IMR-90 (cell line): ENCODE data around the gene SORD. TPM values are rescaled to one million over a fixed set of nuclear protein-coding genes. Genes with fewer than 3 reads are reported as not detected.

Experiments
- ATAC-seq: fragments of 200-7000 bp; cut with Tn5 transposase; 2 replicates; pipeline ENCODE4 v1.9.1; 2020; ENCODE audit warnings: low read depth, mild to moderate bottlenecking, moderate library complexity
- BruUV-seq: library from RNA; stranded (reverse); fragments of 400-500 nt; replicated peaks from 2 replicates; lab custom pipeline; 2021; lab: Mats Ljungman, UMichigan
- CTCF ChIA-PET: fragments of 300-600 bp; formaldehyde crosslinking; extraction: SDS; loops from one replicate; lab custom pipeline; 2021; ENCODE audit warnings: antibody characterized with exemption; lab: Yijun Ruan, JAX
- POLR2A ChIA-PET: fragments of 300-600 bp; sonication (Branson Sonifier 250); formaldehyde crosslinking; loops from one replicate; lab custom pipeline; 2022; ENCODE audit warnings: antibody characterized with exemption; ENCODE audit not compliant: unreplicated experiment; lab: Charles Lee
- DNase-seq: peaks from one replicate; pipeline ENCODE4 v3.0.0; 2013
- H2AFZ ChIP-seq: replicated peaks from 2 replicates; pipeline ENCODE3; 2013; ENCODE audit warnings: low read length, mild to moderate bottlenecking; ENCODE audit not compliant: poor library complexity
- H2AK5ac ChIP-seq: 2 replicates; pipeline ENCODE4 v1.6.1; 2013; ENCODE audit warnings: low read depth, low read length, inconsistent platforms
- H2AK9ac ChIP-seq: replicated peaks from 2 replicates; pipeline ENCODE3; 2013; ENCODE audit warnings: mild to moderate bottlenecking, low read depth, low read length, moderate library complexity; ENCODE audit not compliant: poor library complexity
- H2BK120ac ChIP-seq: 2 replicates; pipeline ENCODE4 v1.6.1; 2013; ENCODE audit warnings: low read depth, low read length, inconsistent platforms
- H2BK15ac ChIP-seq: 3 replicates; pipeline ENCODE4 v1.6.1; 2013; ENCODE audit warnings: low read depth, low read length, inconsistent platforms
- H2BK20ac ChIP-seq: 2 replicates; pipeline ENCODE4 v1.6.1; 2013; ENCODE audit warnings: low read depth, mild to moderate bottlenecking, inconsistent platforms, low read length, moderate library complexity
- H2BK5ac ChIP-seq: 2 replicates; pipeline ENCODE4 v1.6.1; 2013; ENCODE audit warnings: mild to moderate bottlenecking, low read depth, low read length, inconsistent platforms; ENCODE audit not compliant: poor library complexity, severe bottlenecking
- H3K14ac ChIP-seq: replicated peaks from 2 replicates; pipeline ENCODE4 v1.6.1; 2013; ENCODE audit warnings: low read depth, low read length, inconsistent platforms
- H3K18ac ChIP-seq: 2 replicates; pipeline ENCODE4 v1.6.1; 2013; ENCODE audit warnings: low read depth, low read length, control low read depth
- H3K23ac ChIP-seq: 2 replicates; pipeline ENCODE4 v1.6.1; 2013; ENCODE audit warnings: low read depth, low read length, inconsistent platforms
- H3K27ac ChIP-seq: 2 replicates; pipeline ENCODE4 v1.5.1; 2013; ENCODE audit warnings: mild to moderate bottlenecking, control low read depth, low read length; ENCODE audit not compliant: insufficient read depth
- H3K27me3 ChIP-seq: 2 replicates; pipeline ENCODE4 v1.6.1; 2013; ENCODE audit warnings: low read length; ENCODE audit not compliant: control insufficient read depth, insufficient read depth
- H3K36me3 ChIP-seq: 2 replicates; pipeline ENCODE4 v1.6.1; 2013; ENCODE audit warnings: low read length, mixed read lengths; ENCODE audit not compliant: control insufficient read depth, insufficient read depth
- H3K4ac ChIP-seq: 2 replicates; pipeline ENCODE4 v1.6.1; 2013; ENCODE audit warnings: low read depth, low read length, inconsistent platforms
- H3K4me1 ChIP-seq: 2 replicates; pipeline ENCODE4 v1.6.1; 2013; ENCODE audit warnings: low read length, mixed read lengths; ENCODE audit not compliant: control insufficient read depth, insufficient read depth
- H3K4me2 ChIP-seq: 2 replicates; pipeline ENCODE4 v1.6.1; 2013; ENCODE audit warnings: low read depth, mild to moderate bottlenecking, control low read depth, low read length, moderate library complexity
- H3K4me3 ChIP-seq: 2 replicates; pipeline ENCODE4 v1.5.1; 2013; ENCODE audit warnings: low read depth, mild to moderate bottlenecking, control low read depth, low read length, moderate library complexity; ENCODE audit not compliant: insufficient read depth
- H3K56ac ChIP-seq: 2 replicates; pipeline ENCODE4 v1.6.1; 2013; ENCODE audit warnings: low read length, inconsistent platforms; ENCODE audit not compliant: insufficient read depth; ENCODE audit errors: extremely low read depth
- H3K79me1 ChIP-seq, 2 experiments: 2 replicates each; pipeline ENCODE4 v1.6.1; 2013; ENCODE audit warnings: low read length in 2 of 2, inconsistent platforms in 1 of 2, low read depth in 1 of 2
- H3K9ac ChIP-seq: 2 replicates; pipeline ENCODE4 v1.6.1; 2013; ENCODE audit warnings: low read depth, low read length, control low read depth
- H3K9me1 ChIP-seq: 2 replicates; pipeline ENCODE4 v1.6.1; 2013; ENCODE audit warnings: low read length, inconsistent platforms; ENCODE audit not compliant: insufficient read depth
- H3K9me3 ChIP-seq: 2 replicates; pipeline ENCODE4 v1.6.1; 2013; ENCODE audit warnings: low read length; ENCODE audit not compliant: control insufficient read depth, insufficient read depth
- H4K20me1 ChIP-seq: 2 replicates; pipeline ENCODE4 v1.6.1; 2013; ENCODE audit warnings: low read length, inconsistent platforms; ENCODE audit not compliant: insufficient read depth
- H4K5ac ChIP-seq: 2 replicates; pipeline ENCODE4 v1.6.1; 2013; ENCODE audit warnings: mild to moderate bottlenecking, low read depth, low read length, control low read depth
- H4K8ac ChIP-seq, 2 experiments: 2 replicates each; pipeline ENCODE4 v1.6.1; 2013; ENCODE audit warnings: low read depth in 2 of 2, low read length in 2 of 2, control low read depth in 1 of 2, inconsistent platforms in 1 of 2
- H4K91ac ChIP-seq: 2 replicates; pipeline ENCODE4 v1.6.1; 2013; ENCODE audit warnings: low read depth, low read length, inconsistent platforms; ENCODE audit not compliant: insufficient read depth
- FOS ChIP-seq: fragments of 150-350 bp; IDR thresholded peaks from 2 replicates; pipeline ENCODE4 v1.6.1; 2016; ENCODE audit warnings: low read depth, low read length
- MAFK ChIP-seq: IDR thresholded peaks from 2 replicates; pipeline ENCODE4 v1.6.1; 2012; ENCODE audit warnings: low read depth, low read length, improper control_type of control experiment
- NFE2L2 ChIP-seq: fragments of 150-350 bp; IDR thresholded peaks from 2 replicates; pipeline ENCODE4 v1.6.1; 2016; ENCODE audit warnings: low read depth, mild to moderate bottlenecking, low read length
- RAD21 ChIP-seq: IDR thresholded peaks from 2 replicates; pipeline ENCODE4 v1.6.1; 2012; ENCODE audit warnings: low read length, improper control_type of control experiment
- SMC3 ChIP-seq: fragments of 150-350 bp; IDR thresholded peaks from 2 replicates; pipeline ENCODE4 v1.6.1; 2016; ENCODE audit warnings: low read depth, mild to moderate bottlenecking, antibody characterized with exemption, low read length, moderate library complexity
- WGBS, 2 experiments: methylation state at CpG; one replicate each; pipeline versions ENCODE4 v1.1.5 to v1.1.7; 2013; ENCODE audit warnings: missing lambda C conversion rate in 2 of 2; ENCODE audit not compliant: insufficient read length in 1 of 2; ENCODE audit errors: extremely low coverage in 2 of 2; 5-methylcytosine and 5-hydroxymethylcytosine counted together
- dilution Hi-C: fragments of 300-500 bp; cut with HindIII; formaldehyde crosslinking; loops from one replicate; pipeline ENCODE4 v1.14.3; 2018; ENCODE audit warnings: low sequenced_read_pairs; ENCODE audit not compliant: unreplicated experiment
- in situ Hi-C: fragments of 300-500 bp; cut with MboI; formaldehyde crosslinking; loops from 3 replicates; pipeline ENCODE4 v1.14.3; 2019; ENCODE audit warnings: low sequenced_read_pairs, inconsistent platforms, mixed read lengths
- intact Hi-C: fragments of 100-400 bp; cut with micrococcal nuclease; formaldehyde crosslinking; loops from 2 replicates; pipeline ENCODE4 v1.10.0; 2022
- polyA plus RNA-seq, 3 experiments: library from polyadenylated mRNA; depleted of rRNA; stranded (reverse); fragments of >200 nt; gene quantifications; 2 replicates each; pipeline ENCODE4 v1.2.3, GENCODE V29; 2012; ENCODE audit warnings: low replicate concordance in 1 of 3
- total RNA-seq: library from RNA; depleted of rRNA; stranded (reverse); fragments of >200 nt; gene quantifications from 2 replicates; pipeline ENCODE4 v1.2.3, GENCODE V29; 2012
- TF ChIP-seq, protein P1 (sequence below): fragments of 150-350 bp; IDR thresholded peaks from 2 replicates; pipeline ENCODE4 v1.6.1; 2017; ENCODE audit warnings: mild to moderate bottlenecking, antibody characterized with exemption, low read length, low read depth
- TF ChIP-seq, protein P2 (sequence below): conservative IDR thresholded peaks from 2 replicates; pipeline ENCODE4 v1.5.1; 2012; ENCODE audit warnings: mild to moderate bottlenecking, low read depth, low read length, improper control_type of control experiment

Gene SORD
- total and polyA plus RNA-seq, 2 of the 4 experiments (the other 2 are of a cell fraction): 27.6 to 34.2 TPM

DNA sequence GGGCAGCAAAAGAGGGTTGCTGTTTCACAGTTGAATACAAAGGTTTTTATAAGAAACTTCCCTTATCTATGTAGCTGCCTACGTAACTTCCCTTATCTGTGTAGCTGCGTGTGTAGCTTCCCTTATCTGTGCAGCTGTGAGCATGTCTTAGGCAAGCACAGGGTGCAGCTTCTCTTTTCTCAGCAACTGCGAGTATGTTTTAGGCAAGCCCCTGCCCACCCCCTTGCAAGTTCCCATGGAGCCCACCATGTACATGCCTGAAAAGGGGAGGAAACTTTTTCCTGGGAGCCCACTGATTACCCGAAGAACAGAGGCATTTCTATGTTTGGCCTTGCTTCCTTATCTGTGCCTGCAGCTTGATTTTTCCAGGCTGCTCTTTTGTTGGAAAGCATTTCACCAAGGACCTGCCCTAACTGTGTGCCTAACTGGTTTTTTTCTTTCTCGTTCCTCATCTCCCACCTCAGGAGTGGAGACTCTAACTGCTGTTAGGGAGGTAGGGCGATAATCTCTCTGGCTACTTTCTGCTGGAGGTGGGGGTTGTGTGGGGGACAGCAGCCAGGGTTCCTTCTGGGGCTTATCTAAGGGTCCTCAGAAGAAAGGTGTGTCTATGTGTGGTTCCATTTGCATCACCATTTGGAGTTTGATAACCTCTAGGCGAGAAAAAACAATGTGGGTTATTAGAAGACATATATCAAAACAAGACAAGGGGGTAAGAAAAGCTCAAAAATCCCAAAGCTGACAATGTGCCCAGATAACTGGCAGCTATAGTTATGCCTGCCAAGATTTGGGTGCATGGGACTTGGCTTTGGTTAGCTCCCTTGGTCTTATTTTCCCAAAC, 26.0 kb downstream of the SORD start:
- Histone ChIP-seq H2BK15ac (no peak overlapping the region), H3K18ac (no peak overlapping the region), H3K14ac (no peak overlapping the region), H3K27me3 (no peaks in the 10 kb centered on the region), H3K79me1 (no peaks in the 10 kb centered on the region), H3K23ac (no peak overlapping the region), H3K9ac (no peak overlapping the region), H3K4ac (no peak overlapping the region), H3K9me1 (no peaks in the 10 kb centered on the region), H2BK120ac (no peak overlapping the region), H3K36me3 (peaks cover 10% of the 10 kb centered on the region), H4K5ac (no peak overlapping the region; the same call in 1 of the 2 replicates), H3K4me1 (no peaks in the 10 kb centered on the region), H4K8ac (no peak overlapping the region), H3K27ac (no peak overlapping the region), H3K4me3 (no peak overlapping the region), H3K56ac (no peak overlapping the region), H4K20me1 (no peaks in the 10 kb centered on the region), H2AK9ac (no peak overlapping the region), H2AFZ (no peak overlapping the region), H2BK20ac (no peak overlapping the region), H3K9me3 (no peaks in the 10 kb centered on the region), H2AK5ac (no peak overlapping the region), H3K4me2 (no peak overlapping the region), H2BK5ac (no peak overlapping the region), H4K91ac (no peak overlapping the region)
- ATAC-seq (no peak), DNase-seq (peak; percentile 40)
- ChIA-PET CTCF (no interaction called here), POLR2A (no interaction called here)
- TF ChIP-seq RAD21: no peak
- TF ChIP-seq MAFK: no peak
- TF ChIP-seq SMC3: no peak
- TF ChIP-seq FOS: no peak
- TF ChIP-seq, protein P1, sequence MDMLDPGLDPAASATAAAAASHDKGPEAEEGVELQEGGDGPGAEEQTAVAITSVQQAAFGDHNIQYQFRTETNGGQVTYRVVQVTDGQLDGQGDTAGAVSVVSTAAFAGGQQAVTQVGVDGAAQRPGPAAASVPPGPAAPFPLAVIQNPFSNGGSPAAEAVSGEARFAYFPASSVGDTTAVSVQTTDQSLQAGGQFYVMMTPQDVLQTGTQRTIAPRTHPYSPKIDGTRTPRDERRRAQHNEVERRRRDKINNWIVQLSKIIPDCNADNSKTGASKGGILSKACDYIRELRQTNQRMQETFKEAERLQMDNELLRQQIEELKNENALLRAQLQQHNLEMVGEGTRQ: no peak
- TF ChIP-seq NFE2L2: no peak
- TF ChIP-seq, protein P2, sequence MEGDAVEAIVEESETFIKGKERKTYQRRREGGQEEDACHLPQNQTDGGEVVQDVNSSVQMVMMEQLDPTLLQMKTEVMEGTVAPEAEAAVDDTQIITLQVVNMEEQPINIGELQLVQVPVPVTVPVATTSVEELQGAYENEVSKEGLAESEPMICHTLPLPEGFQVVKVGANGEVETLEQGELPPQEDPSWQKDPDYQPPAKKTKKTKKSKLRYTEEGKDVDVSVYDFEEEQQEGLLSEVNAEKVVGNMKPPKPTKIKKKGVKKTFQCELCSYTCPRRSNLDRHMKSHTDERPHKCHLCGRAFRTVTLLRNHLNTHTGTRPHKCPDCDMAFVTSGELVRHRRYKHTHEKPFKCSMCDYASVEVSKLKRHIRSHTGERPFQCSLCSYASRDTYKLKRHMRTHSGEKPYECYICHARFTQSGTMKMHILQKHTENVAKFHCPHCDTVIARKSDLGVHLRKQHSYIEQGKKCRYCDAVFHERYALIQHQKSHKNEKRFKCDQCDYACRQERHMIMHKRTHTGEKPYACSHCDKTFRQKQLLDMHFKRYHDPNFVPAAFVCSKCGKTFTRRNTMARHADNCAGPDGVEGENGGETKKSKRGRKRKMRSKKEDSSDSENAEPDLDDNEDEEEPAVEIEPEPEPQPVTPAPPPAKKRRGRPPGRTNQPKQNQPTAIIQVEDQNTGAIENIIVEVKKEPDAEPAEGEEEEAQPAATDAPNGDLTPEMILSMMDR: no peak
- 80% methylated on average over 2 of the region's 7 CpGs; no CpG with 5 or more reads in 1 of the 2 experiments for WGBS, 2 experiments
- intact Hi-C loops: no loop called here
- in situ Hi-C loops: no loop called here
- dilution Hi-C loops: no loop called here
- BruUV-seq: no TSS peak
